Thymus (tissue), 2 donors: ENCODE results near the gene GCGR. TPM values are rescaled to one million over a fixed set of nuclear protein-coding genes. Genes with fewer than 3 reads are reported as not detected.

Experiments used
- polyA plus RNA-seq: library from polyadenylated mRNA; stranded (reverse); fragments of 200-250 nt; gene quantifications from one replicate; pipeline ENCODE4 v1.2.3, GENCODE V29; 2013
- total RNA-seq: library from RNA; stranded (reverse); fragments of 120-200 nt; gene quantifications from one replicate; pipeline ENCODE4 v1.2.4, GENCODE V29; 2013
- donor health status: healthy.

The GCGR gene
- total and polyA plus RNA-seq, 2 donors = 0.05 to 0.80 TPM

Other genes with a start within 250 kb of the GCGR start
- gene NPLOC4, start 167.0 kb upstream of the GCGR start, total RNA-seq = 26.1 TPM
- 43.3 TPM for gene NPLOC4, start 167.0 kb upstream of the GCGR start, polyA plus RNA-seq
- 0.47 TPM for gene TSPAN10, start 167.0 kb upstream of the GCGR start, total RNA-seq
- gene TSPAN10, start 167.0 kb upstream of the GCGR start, polyA plus RNA-seq = 1.8 TPM
- 12.2 TPM for gene PDE6G, start 147.6 kb upstream of the GCGR start, total RNA-seq
- 18.2 TPM for gene PDE6G, start 147.6 kb upstream of the GCGR start, polyA plus RNA-seq
- gene OXLD1, start 137.5 kb upstream of the GCGR start, total RNA-seq = 60.9 TPM
- gene OXLD1, start 137.5 kb upstream of the GCGR start, polyA plus RNA-seq = 83.0 TPM
- 14.4 TPM for gene CCDC137, start 137.4 kb upstream of the GCGR start, total RNA-seq
- gene CCDC137, start 137.4 kb upstream of the GCGR start, polyA plus RNA-seq = 42.5 TPM
- 23.0 TPM for gene ARL16, start 120.4 kb upstream of the GCGR start, total RNA-seq
- gene ARL16, start 120.4 kb upstream of the GCGR start, polyA plus RNA-seq = 129 TPM
- 39.0 TPM for gene HGS, start 120.1 kb upstream of the GCGR start, total RNA-seq
- 157 TPM for gene HGS, start 120.1 kb upstream of the GCGR start, polyA plus RNA-seq
- gene MRPL12, start 100.8 kb upstream of the GCGR start, total RNA-seq = 21.6 TPM
- gene MRPL12, start 100.8 kb upstream of the GCGR start, polyA plus RNA-seq = 59.7 TPM
- gene SLC25A10, start 91.9 kb upstream of the GCGR start, total RNA-seq = 8.3 TPM
- 11.9 TPM for gene SLC25A10, start 91.9 kb upstream of the GCGR start, polyA plus RNA-seq
- gene MCRIP1, start 29.1 kb downstream of the GCGR start, total RNA-seq = 96.2 TPM
- gene MCRIP1, start 29.1 kb downstream of the GCGR start, polyA plus RNA-seq = 120 TPM
- gene PPP1R27, start 30.9 kb downstream of the GCGR start, total RNA-seq = 0.28 TPM
- 0.94 TPM for gene PPP1R27, start 30.9 kb downstream of the GCGR start, polyA plus RNA-seq
- gene P4HB, start 56.4 kb downstream of the GCGR start, total RNA-seq = 210 TPM
- 219 TPM for gene P4HB, start 56.4 kb downstream of the GCGR start, polyA plus RNA-seq
- gene ARHGDIA, start 67.2 kb downstream of the GCGR start, total RNA-seq = 106 TPM
- 189 TPM for gene ARHGDIA, start 67.2 kb downstream of the GCGR start, polyA plus RNA-seq
- 168 TPM for gene ALYREF, start 87.4 kb downstream of the GCGR start, total RNA-seq
- gene ALYREF, start 87.4 kb downstream of the GCGR start, polyA plus RNA-seq = 42.9 TPM
- gene ANAPC11, start 87.6 kb downstream of the GCGR start, total RNA-seq = 108 TPM
- gene ANAPC11, start 87.6 kb downstream of the GCGR start, polyA plus RNA-seq = 127 TPM
- gene NPB, start 98.1 kb downstream of the GCGR start, total RNA-seq = 1.7 TPM
- gene NPB, start 98.1 kb downstream of the GCGR start, polyA plus RNA-seq = 3.5 TPM
- gene PCYT2, start 107.2 kb downstream of the GCGR start, total RNA-seq = 19.4 TPM
- 37.4 TPM for gene PCYT2, start 107.2 kb downstream of the GCGR start, polyA plus RNA-seq
- 16.1 TPM for gene SIRT7, start 114.0 kb downstream of the GCGR start, total RNA-seq
- 47.7 TPM for gene SIRT7, start 114.0 kb downstream of the GCGR start, polyA plus RNA-seq
- gene MAFG, start 123.6 kb downstream of the GCGR start, total RNA-seq = 6.0 TPM
- gene MAFG, start 123.6 kb downstream of the GCGR start, polyA plus RNA-seq = 7.3 TPM
- gene PYCR1, start 133.2 kb downstream of the GCGR start, total RNA-seq = 16.4 TPM
- 2.9 TPM for gene PYCR1, start 133.2 kb downstream of the GCGR start, polyA plus RNA-seq
- 0.05 TPM for gene MYADML2, start 143.1 kb downstream of the GCGR start, total RNA-seq
- gene MYADML2, start 143.1 kb downstream of the GCGR start, polyA plus RNA-seq = 0.07 TPM
- gene NOTUM, start 157.0 kb downstream of the GCGR start, total RNA-seq = 0.66 TPM
- gene NOTUM, start 157.0 kb downstream of the GCGR start, polyA plus RNA-seq = 0.25 TPM
- 27.6 TPM for gene ASPSCR1, start 173.5 kb downstream of the GCGR start, total RNA-seq
- gene ASPSCR1, start 173.5 kb downstream of the GCGR start, polyA plus RNA-seq = 57.6 TPM
- gene CENPX, start 218.7 kb downstream of the GCGR start, total RNA-seq = 44.5 TPM
- gene CENPX, start 218.7 kb downstream of the GCGR start, polyA plus RNA-seq = 79.7 TPM
- gene LRRC45, start 219.2 kb downstream of the GCGR start, total RNA-seq = 15.2 TPM
- 20.7 TPM for gene LRRC45, start 219.2 kb downstream of the GCGR start, polyA plus RNA-seq
- 4.7 TPM for gene RAC3, start 227.5 kb downstream of the GCGR start, total RNA-seq
- 6.9 TPM for gene RAC3, start 227.5 kb downstream of the GCGR start, polyA plus RNA-seq
- 71.2 TPM for gene DCXR, start 233.5 kb downstream of the GCGR start, total RNA-seq
- 101 TPM for gene DCXR, start 233.5 kb downstream of the GCGR start, polyA plus RNA-seq
- 8.1 TPM for gene RFNG, start 247.7 kb downstream of the GCGR start, total RNA-seq
- gene RFNG, start 247.7 kb downstream of the GCGR start, polyA plus RNA-seq = 45.4 TPM
- gene GPS1, start 247.7 kb downstream of the GCGR start, total RNA-seq = 75.8 TPM
- gene GPS1, start 247.7 kb downstream of the GCGR start, polyA plus RNA-seq = 98.3 TPM